ENCODE data around the gene RAB39A.
A peak's percentile ranks its signal among the peaks of the same experiment; 100 is the strongest.

Gene RAB39A

GRCh38 chr11:107988397-107989158 lies 60.3 kb downstream of the RAB39A start:
- ATAC-seq (replicated peaks) (no peak), DNase-seq (no peak)
- Mint-ChIP-seq H3K9me3 (no peaks in the 10 kb centered on the region), H3K4me3 (no peak overlapping the region), H3K4me1 (ENCODE audit: low read depth in 2 of 2) (no peaks in the 10 kb centered on the region), H3K27me3 (peaks cover 15 to 19% of the 10 kb centered on the region in 2 donors), H3K27ac (no peak overlapping the region), H3K36me3 (ENCODE audit: insufficient read depth) (no peaks in the 10 kb centered on the region)

- H3K4me3 Mint-ChIP-seq = no peak overlapping the region
- H3K9me3 Mint-ChIP-seq = no peaks in the 10 kb centered on the region
- H3K4me1 Mint-ChIP-seq (ENCODE audit: low read depth in 2 of 2) = no peaks in the 10 kb centered on the region
- H3K36me3 Mint-ChIP-seq (ENCODE audit: insufficient read depth) = no peaks in the 10 kb centered on the region
- peaks cover 15 to 33% of the 10 kb centered on the region in 2 donors for H3K27me3 Mint-ChIP-seq
- no peak overlapping the region for H3K27ac Mint-ChIP-seq
- ATAC-seq (replicated peaks) (no peak), DNase-seq (no peak)
Observed at GRCh38 chr11:107991868-107992414, 63.7 kb downstream of the RAB39A start.

DNA sequence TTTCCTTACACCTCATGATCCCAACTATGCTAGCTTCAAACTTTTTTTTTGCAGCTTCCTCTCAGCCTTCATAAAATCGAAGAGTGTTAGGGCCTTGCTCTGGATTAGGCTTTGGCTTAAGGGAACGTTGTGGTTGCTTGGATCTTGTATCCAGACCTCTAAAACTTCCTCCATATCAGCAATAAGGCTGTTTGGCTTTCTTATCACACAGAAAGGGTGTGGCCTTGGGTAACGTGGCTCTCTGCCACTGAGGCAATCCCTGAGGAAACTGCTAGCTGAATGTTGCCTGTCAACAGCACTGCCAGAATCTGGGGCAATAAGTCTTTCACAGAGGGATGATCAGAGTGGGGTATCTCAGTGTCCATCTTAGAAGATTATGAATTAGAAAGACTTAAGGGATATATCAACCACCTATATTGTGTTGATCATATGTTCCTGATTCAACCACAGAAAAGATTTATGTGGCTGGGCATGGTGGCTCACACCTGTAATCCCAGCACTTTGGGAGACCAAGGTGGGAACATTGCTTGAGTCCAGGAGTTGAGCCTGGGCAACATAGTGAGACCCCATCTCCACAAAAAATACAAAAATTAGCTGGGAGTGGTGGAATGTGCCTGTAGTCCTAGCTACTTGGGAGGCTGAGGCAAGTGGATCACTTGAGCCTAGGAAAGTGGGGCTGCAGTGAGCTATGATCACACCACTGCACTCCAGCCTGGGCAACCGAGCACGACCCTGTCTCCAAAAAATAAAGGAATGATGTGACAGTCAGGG lies 67.9 kb downstream of the RAB39A start:
- DNase-seq (no peak), ATAC-seq (replicated peaks) (no peak)
- H3K27me3 Mint-ChIP-seq = peaks cover 21 to 43% of the 10 kb centered on the region in 2 donors
- H3K4me3 Mint-ChIP-seq = no peak overlapping the region
- H3K27ac Mint-ChIP-seq = no peak overlapping the region
- no peaks in the 10 kb centered on the region for H3K36me3 Mint-ChIP-seq (ENCODE audit: insufficient read depth)
- H3K4me1 Mint-ChIP-seq (ENCODE audit: low read depth in 2 of 2) = peaks cover 0 to 3% of the 10 kb centered on the region in 2 donors
- H3K9me3 Mint-ChIP-seq = no peaks in the 10 kb centered on the region

DNA sequence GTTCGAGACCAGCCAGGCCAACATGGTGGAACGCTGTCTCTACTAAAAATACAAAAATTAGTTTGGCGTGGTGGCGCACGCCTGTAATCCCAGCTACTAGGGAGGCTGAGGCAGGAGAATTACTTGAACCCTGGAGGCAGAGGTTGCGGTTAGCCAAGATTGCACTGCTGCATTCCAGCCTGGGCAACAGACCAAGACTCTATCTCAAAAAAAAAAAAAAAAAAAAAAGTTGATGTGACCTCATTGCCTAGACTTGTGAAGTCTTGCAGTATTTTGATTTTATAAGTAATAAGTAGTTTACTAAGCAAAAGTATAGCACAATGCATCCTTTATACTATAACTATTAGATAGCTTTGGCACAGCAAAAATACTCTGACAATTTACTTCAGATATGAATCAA lies 70.5 kb downstream of the RAB39A start:
- ATAC-seq (replicated peaks) = no peak
- Mint-ChIP-seq H3K9me3 (no peaks in the 10 kb centered on the region), H3K4me1 (ENCODE audit: low read depth in 2 of 2) (peaks cover 0 to 3% of the 10 kb centered on the region in 2 donors), H3K27ac (no peak overlapping the region), H3K4me3 (no peak overlapping the region), H3K36me3 (ENCODE audit: insufficient read depth) (no peaks in the 10 kb centered on the region), H3K27me3 (peaks cover 6 to 23% of the 10 kb centered on the region in 2 donors)
- DNase-seq = no peak

DNA sequence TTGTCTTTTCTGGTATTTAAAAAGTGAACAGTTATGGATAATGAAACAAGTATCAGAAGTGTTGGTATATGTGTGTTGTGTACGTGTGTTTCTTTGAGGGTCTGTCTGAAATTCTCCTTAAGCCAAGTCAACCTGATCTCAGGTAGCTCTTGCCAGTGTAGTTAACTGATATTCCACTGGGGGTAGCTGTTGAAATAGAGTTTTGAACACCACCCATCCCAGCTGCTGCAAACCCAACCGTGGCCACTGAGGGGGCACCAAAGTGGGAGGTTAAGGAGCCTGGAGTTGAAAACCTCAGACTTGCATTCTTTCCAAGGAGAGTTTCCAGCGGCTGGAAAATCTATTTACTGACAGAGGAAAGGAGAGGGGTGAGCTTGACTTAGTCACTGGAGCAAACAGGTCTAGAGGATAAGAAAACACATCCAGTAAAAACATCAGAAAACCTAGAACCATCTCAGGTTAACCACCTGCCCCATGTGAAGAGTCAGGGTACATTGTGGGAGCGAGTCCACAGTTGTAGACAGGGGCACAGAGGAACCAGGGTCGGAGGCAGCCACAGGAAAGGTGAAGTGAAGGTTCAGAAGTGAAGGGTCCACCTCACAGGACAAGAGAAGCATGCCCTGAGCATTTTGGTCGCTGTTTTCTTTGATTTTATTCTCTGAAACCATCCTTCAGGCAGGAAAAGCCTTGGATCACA lies 71.7 kb downstream of the RAB39A start:
- peak; percentile 94 for ATAC-seq (replicated peaks)
- Mint-ChIP-seq H3K4me1 (ENCODE audit: low read depth in 2 of 2) (peaks cover 0 to 3% of the 10 kb centered on the region in 2 donors), H3K4me3 (no peak overlapping the region), H3K36me3 (ENCODE audit: insufficient read depth) (no peaks in the 10 kb centered on the region), H3K9me3 (no peaks in the 10 kb centered on the region), H3K27ac (no peak overlapping the region), H3K27me3 (peaks cover 6 to 23% of the 10 kb centered on the region in 2 donors)
- peak; percentile 20 to 24 (median 21) for DNase-seq

DNA sequence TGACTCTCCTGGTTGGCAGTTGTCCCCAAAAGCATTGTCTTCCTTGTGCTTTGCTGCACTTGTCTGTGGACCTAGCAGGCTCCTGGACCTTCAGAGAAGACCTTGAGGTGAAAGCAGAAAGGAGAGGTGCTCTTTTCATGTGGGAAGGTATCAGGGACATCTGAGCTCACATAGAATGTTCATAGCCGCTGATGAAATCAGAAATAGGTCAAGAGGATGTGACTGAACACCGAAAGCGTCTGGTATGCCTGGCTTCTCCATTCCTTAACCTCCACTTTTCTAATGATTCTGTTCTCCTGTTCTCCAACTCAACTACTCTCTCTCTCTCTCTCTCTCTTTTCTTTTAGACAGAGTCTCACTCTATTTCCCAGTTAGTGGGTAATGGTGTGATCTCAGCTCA lies 74.2 kb downstream of the RAB39A start:
- Mint-ChIP-seq H3K9me3 (no peaks in the 10 kb centered on the region), H3K4me3 (no peak overlapping the region), H3K27me3 (peaks cover 6 to 8% of the 10 kb centered on the region in 2 donors), H3K27ac (no peak overlapping the region), H3K36me3 (ENCODE audit: insufficient read depth) (no peaks in the 10 kb centered on the region), H3K4me1 (ENCODE audit: low read depth in 2 of 2) (peaks cover 0 to 3% of the 10 kb centered on the region in 2 donors)
- ATAC-seq (replicated peaks) (no peak), DNase-seq (no peak)

DNA sequence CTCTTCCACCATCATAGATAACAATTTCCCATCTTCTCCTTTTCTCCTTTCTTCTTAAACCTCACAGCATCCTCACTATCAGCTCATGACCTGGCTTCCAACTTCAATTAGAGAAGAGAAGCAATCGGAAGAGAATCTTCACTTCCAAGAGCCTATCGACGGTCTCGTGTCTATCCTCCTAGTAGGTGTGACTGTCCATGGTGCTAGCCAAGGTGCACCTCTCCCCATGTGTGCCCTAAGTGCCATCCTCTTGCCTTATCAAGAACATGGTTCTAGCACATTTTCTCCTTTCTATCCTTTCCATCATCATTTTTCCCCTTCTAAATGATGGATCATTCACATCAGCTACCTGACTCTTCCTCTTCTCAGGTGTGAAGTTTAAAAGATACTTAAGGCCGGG lies 75.4 kb downstream of the RAB39A start:
- Mint-ChIP-seq H3K4me1 (ENCODE audit: low read depth in 2 of 2) (peaks cover 0 to 7% of the 10 kb centered on the region in 2 donors), H3K4me3 (no peak overlapping the region), H3K27ac (no peak overlapping the region), H3K36me3 (ENCODE audit: insufficient read depth) (peaks cover 5% of the 10 kb centered on the region), H3K9me3 (no peaks in the 10 kb centered on the region), H3K27me3 (peaks cover 6 to 8% of the 10 kb centered on the region in 2 donors)
- ATAC-seq (replicated peaks) (no peak), DNase-seq (no peak)

GRCh38 chr11:108007819-108008218 lies 79.6 kb downstream of the RAB39A start:
- DNase-seq (no peak), ATAC-seq (replicated peaks) (no peak)
- Mint-ChIP-seq H3K27ac (peak overlapping the region in 1 of 2 donors; percentile 100), H3K4me3 (peak overlapping the region in 1 of 2 donors; percentile 37), H3K9me3 (no peaks in the 10 kb centered on the region), H3K27me3 (no peaks in the 10 kb centered on the region), H3K36me3 (ENCODE audit: insufficient read depth) (peaks cover 25% of the 10 kb centered on the region), H3K4me1 (ENCODE audit: low read depth in 2 of 2) (peaks cover 12 to 18% of the 10 kb centered on the region in 2 donors)

GRCh38 chr11:108008656-108009496 lies 80.6 kb downstream of the RAB39A start, which contains the start of gene CUL5:
Gene CUL5 (plus strand): TSS chr11:108008898. CDS start chr11:108009349, 451 bp downstream.
- Mint-ChIP-seq H3K4me3 (peak within 1 kb of the TSS; percentile 37 to 99), H3K27me3 (no peaks in the 10 kb centered on the region), H3K36me3 (ENCODE audit: insufficient read depth) (peaks cover 25% of the 10 kb centered on the region), H3K4me1 (ENCODE audit: low read depth in 2 of 2) (peaks cover 12 to 18% of the 10 kb centered on the region in 2 donors), H3K27ac (peak within 1 kb of the TSS; percentile 99 to 100), H3K9me3 (no peaks in the 10 kb centered on the region)
- peak; percentile 85 to 91 (median 90) for DNase-seq
- ATAC-seq (replicated peaks) = peak; percentile 90

DNA sequence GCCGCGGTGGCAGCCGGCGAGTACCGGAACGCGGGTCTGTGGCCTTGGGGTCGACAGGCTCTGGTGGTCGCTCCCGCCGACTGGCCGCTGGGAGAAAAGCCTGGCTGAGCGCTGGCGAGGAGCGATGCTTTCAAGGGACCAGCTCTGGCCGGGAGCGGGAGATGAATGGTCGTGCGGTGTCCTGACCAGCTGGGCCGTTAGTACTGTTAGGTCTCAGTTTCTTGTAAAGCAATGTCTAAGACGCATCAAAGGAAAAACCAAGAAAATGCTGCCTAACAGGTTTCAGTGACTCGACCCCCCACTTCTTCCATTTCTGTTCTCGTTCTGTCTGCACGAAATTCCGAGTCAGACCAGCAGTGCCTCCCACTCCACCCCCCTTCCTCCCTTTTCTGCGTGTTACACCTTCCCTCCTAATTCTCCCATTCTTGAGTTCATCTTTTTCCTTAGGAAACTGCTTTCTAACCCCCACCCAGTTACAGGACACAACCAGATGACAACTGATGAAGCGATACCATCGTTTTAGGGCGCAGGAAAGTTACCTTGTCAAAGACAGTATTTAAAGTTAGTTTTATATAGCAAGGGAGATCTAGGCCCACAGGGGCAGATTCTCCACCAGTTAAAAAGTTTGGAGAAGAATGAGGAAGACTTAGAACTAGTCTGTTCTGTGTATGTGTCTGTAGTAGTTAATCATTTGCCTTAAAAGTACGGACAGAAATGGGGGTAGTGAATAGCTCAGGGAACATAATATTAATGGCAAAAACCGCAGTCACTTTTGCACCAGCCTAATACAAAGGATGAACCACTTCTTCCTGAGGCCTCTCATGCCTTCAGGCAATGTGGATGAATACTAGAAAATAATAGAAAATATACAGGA lies 81.5 kb downstream of the RAB39A start:
- no peak for ATAC-seq (replicated peaks)
- peaks cover 25% of the 10 kb centered on the region for H3K36me3 Mint-ChIP-seq (ENCODE audit: insufficient read depth)
- H3K27ac Mint-ChIP-seq = peak overlapping the region; percentile 99 to 100
- H3K9me3 Mint-ChIP-seq = no peaks in the 10 kb centered on the region
- peaks cover 12 to 18% of the 10 kb centered on the region in 2 donors for H3K4me1 Mint-ChIP-seq (ENCODE audit: low read depth in 2 of 2)
- DNase-seq = peak in 2 of 3 experiments; percentile 2 to 4
- peak overlapping the region in 1 of 2 donors; percentile 99 for H3K4me3 Mint-ChIP-seq
- no peaks in the 10 kb centered on the region for H3K27me3 Mint-ChIP-seq

- no peaks in the 10 kb centered on the region for H3K27me3 Mint-ChIP-seq
- H3K36me3 Mint-ChIP-seq (ENCODE audit: insufficient read depth) = peaks cover 32% of the 10 kb centered on the region
- no peak overlapping the region for H3K27ac Mint-ChIP-seq
- no peaks in the 10 kb centered on the region for H3K9me3 Mint-ChIP-seq
- ATAC-seq (replicated peaks) (no peak), DNase-seq (no peak)
- H3K4me3 Mint-ChIP-seq = no peak overlapping the region
- H3K4me1 Mint-ChIP-seq (ENCODE audit: low read depth in 2 of 2) = peaks cover 31 to 39% of the 10 kb centered on the region in 2 donors
Observed at GRCh38 chr11:108012139-108012725, 84.0 kb downstream of the RAB39A start.

Data from effector memory CD8-positive, alpha-beta T cell (primary cell).